Keratinocyte (primary cell): ENCODE data around the gene ADGRF1. TPM values are rescaled to one million over a fixed set of nuclear protein-coding genes. Genes with fewer than 3 reads are reported as not detected.
A peak's percentile ranks its signal among the peaks of the same experiment; 100 is the strongest.
"Not testable (repeated sequence)": the region's sequence is repeated elsewhere in the genome, so short reads cannot be mapped to it uniquely, and the experiment has no call there.

Source experiments
- DNase-seq: peaks from one replicate; pipeline ENCODE4 v3.0.0-alpha.2; 2011; ENCODE audit warnings: low read depth, missing footprints, low spot score
- FAIRE-seq: peaks from 2 replicates; lab custom pipeline; 2011; peaks lifted over from hg19 to GRCh38; lab: Jason Lieb, UNC
- H2AFZ ChIP-seq: 2 replicates; pipeline ENCODE4 v1.6.0; 2012; ENCODE audit warnings: low read length, control low read depth, inconsistent platforms; ENCODE audit not compliant: control insufficient read depth
- H3K27ac ChIP-seq: 2 replicates; pipeline ENCODE4 v1.5.1; 2011; ENCODE audit warnings: low read length; ENCODE audit not compliant: control insufficient read depth, insufficient read depth
- H3K27me3 ChIP-seq: 3 replicates; pipeline ENCODE4 v1.6.0; 2011; ENCODE audit warnings: low read length; ENCODE audit not compliant: control insufficient read depth, insufficient read depth; ENCODE audit errors: extremely low read depth
- H3K36me3 ChIP-seq, 2 experiments: 2 replicates in 1 of 2; 3 replicates in 1 of 2; pipeline ENCODE4 v1.5.1; 2011; ENCODE audit warnings: low read length in 2 of 2, mild to moderate bottlenecking in 1 of 2; ENCODE audit not compliant: control insufficient read depth in 2 of 2, insufficient read depth in 2 of 2; ENCODE audit errors: extremely low read depth in 1 of 2
- H3K4me1 ChIP-seq: 3 replicates; pipeline ENCODE4 v1.5.1; 2011; ENCODE audit warnings: low read length; ENCODE audit not compliant: control insufficient read depth, insufficient read depth; ENCODE audit errors: extremely low read depth
- H3K4me2 ChIP-seq: 3 replicates; pipeline ENCODE4 v1.6.0; 2011; ENCODE audit warnings: low read depth, low read length; ENCODE audit not compliant: control insufficient read depth, insufficient read depth; ENCODE audit errors: extremely low read depth
- H3K4me3 ChIP-seq, 3 experiments: fragments of 200-600 bp in 1 of 3; sonication (generic) in 1 of 3; 2 replicates in 2 of 3; 3 replicates in 1 of 3; pipeline ENCODE4 v1.5.1; 2011 to 2016; ENCODE audit warnings: low read length in 3 of 3, mild to moderate bottlenecking in 3 of 3, control low read depth in 2 of 3, inconsistent platforms in 1 of 3, low read depth in 1 of 3, mixed read lengths in 1 of 3, mixed run types in 1 of 3, moderate library complexity in 1 of 3; ENCODE audit not compliant: control insufficient read depth in 2 of 3, insufficient read depth in 2 of 3; ENCODE audit errors: extremely low read depth in 1 of 3
- H3K79me2 ChIP-seq: 2 replicates; pipeline ENCODE4 v1.6.0; 2012; ENCODE audit warnings: low read length; ENCODE audit not compliant: control insufficient read depth, insufficient read depth
- H3K9ac ChIP-seq: 3 replicates; pipeline ENCODE4 v1.6.0; 2011; ENCODE audit warnings: low read length; ENCODE audit not compliant: control insufficient read depth, insufficient read depth; ENCODE audit errors: extremely low read depth
- H3K9me1 ChIP-seq: 3 replicates; pipeline ENCODE4 v1.6.0; 2011; ENCODE audit warnings: low read length; ENCODE audit not compliant: control insufficient read depth, insufficient read depth; ENCODE audit errors: extremely low read depth
- H3K9me3 ChIP-seq: 2 replicates; pipeline ENCODE4 v1.5.1; 2012; ENCODE audit warnings: low read depth, low read length; ENCODE audit not compliant: control insufficient read depth
- H4K20me1 ChIP-seq: 3 replicates; pipeline ENCODE4 v1.6.0; 2011; ENCODE audit warnings: low read length; ENCODE audit not compliant: control insufficient read depth, insufficient read depth; ENCODE audit errors: extremely low read depth
- EZH2 ChIP-seq: IDR thresholded peaks from one replicate; pipeline ENCODE4 v1.6.1; 2012; ENCODE audit warnings: inconsistent platforms, mild to moderate bottlenecking, low read length, moderate library complexity
- dilution Hi-C: fragments of 300-500 bp; cut with MboI; formaldehyde crosslinking; loops from one replicate; pipeline ENCODE4 v1.7.0; 2020; ENCODE audit warnings: low sequenced_read_pairs; ENCODE audit not compliant: extremely low pct_ligation_motif_present
- polyA plus RNA-seq, 5 experiments: library from polyadenylated mRNA; depleted of rRNA in 3 of 5; stranded (reverse) in 3 of 5; stranded (forward) in 1 of 5; unstranded in 1 of 5; fragments of >200 nt; gene quantifications; 1 replicate in 1 of 5; 2 replicates in 3 of 5; 3 replicates in 1 of 5; pipeline versions ENCODE4 v1.2.1 to v1.2.3, GENCODE V29; 2011 to 2012; ENCODE audit warnings: missing spikeins in 2 of 5, low read depth in 1 of 5, low replicate concordance in 1 of 5
- TF ChIP-seq, protein P1 (sequence below), 3 experiments: IDR thresholded peaks in 1 of 3; conservative IDR thresholded peaks in 1 of 3; optimal IDR thresholded peaks in 1 of 3; 2 replicates in 2 of 3; 3 replicates in 1 of 3; pipeline versions ENCODE3 to v1.5.1; 2011; ENCODE audit warnings: low read length in 3 of 3, mild to moderate bottlenecking in 3 of 3, moderate library complexity in 2 of 3, control low read depth in 1 of 3, inconsistent platforms in 1 of 3; ENCODE audit not compliant: insufficient read depth in 2 of 3; ENCODE audit errors: extremely low read depth in 1 of 3

The ADGRF1 gene
- polyA plus RNA-seq, 1 donor (not counting 4 experiments of a cell fraction or from before 2014, with no cell fraction given), result 43.9 TPM

DNA sequence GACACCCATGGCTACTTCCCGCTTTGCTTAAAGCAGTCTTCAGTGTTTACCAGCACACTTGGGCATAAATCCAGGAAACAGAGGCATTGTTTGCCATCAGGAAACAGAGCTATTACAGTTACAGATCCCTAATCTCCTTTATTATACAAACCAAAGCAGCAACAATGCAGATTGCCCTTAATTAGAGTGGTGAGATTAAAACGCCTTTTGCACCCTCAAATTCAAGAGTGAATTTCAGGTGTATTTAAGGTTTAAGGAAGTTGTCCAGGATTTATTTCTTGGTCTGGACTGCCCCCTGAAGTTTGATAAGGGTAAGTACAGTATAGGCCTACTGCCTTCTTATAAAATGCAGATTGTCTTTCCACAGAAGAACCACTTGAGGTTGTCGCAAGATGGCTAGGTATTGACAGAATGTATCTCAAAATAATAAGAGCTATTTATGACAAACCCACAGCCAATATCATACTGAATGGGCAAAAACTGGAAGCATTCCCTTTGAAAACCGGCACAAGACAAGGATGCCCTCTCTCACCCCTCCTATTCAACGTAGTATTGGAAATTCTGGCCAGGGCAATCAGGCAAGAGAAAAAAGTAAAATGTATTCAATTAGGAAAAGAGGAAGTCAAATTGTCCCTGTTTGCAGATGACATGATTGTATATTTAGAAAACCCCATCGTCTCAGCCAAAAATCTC, 51.2 kb downstream of the ADGRF1 start:
- peak; percentile 49 for FAIRE-seq
- H2AFZ ChIP-seq, H3K79me2 ChIP-seq, H3K9me3 ChIP-seq, H3K36me3 ChIP-seq, dilution Hi-C loops, H3K9ac ChIP-seq, H4K20me1 ChIP-seq, H3K9me1 ChIP-seq, H3K4me2 ChIP-seq, DNase-seq, H3K27me3 ChIP-seq, H3K4me3 ChIP-seq, H3K27ac ChIP-seq: not testable (repeated sequence)
- H3K4me1 ChIP-seq, result peaks cover 28% of the 10 kb centered on the region
- TF ChIP-seq, protein P1, sequence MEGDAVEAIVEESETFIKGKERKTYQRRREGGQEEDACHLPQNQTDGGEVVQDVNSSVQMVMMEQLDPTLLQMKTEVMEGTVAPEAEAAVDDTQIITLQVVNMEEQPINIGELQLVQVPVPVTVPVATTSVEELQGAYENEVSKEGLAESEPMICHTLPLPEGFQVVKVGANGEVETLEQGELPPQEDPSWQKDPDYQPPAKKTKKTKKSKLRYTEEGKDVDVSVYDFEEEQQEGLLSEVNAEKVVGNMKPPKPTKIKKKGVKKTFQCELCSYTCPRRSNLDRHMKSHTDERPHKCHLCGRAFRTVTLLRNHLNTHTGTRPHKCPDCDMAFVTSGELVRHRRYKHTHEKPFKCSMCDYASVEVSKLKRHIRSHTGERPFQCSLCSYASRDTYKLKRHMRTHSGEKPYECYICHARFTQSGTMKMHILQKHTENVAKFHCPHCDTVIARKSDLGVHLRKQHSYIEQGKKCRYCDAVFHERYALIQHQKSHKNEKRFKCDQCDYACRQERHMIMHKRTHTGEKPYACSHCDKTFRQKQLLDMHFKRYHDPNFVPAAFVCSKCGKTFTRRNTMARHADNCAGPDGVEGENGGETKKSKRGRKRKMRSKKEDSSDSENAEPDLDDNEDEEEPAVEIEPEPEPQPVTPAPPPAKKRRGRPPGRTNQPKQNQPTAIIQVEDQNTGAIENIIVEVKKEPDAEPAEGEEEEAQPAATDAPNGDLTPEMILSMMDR (optimal IDR thresholded peaks at IDR 0.05 in 1 of 3, IDR thresholded peaks at IDR 0.05 in 1 of 3, conservative IDR thresholded peaks at IDR 0.05 in 1 of 3; ENCODE audit: extremely low read depth in 1 of 3, insufficient read depth in 2 of 3, low read length in 3 of 3), result peak in 2 of 3 experiments; percentile 64 to 66

DNA sequence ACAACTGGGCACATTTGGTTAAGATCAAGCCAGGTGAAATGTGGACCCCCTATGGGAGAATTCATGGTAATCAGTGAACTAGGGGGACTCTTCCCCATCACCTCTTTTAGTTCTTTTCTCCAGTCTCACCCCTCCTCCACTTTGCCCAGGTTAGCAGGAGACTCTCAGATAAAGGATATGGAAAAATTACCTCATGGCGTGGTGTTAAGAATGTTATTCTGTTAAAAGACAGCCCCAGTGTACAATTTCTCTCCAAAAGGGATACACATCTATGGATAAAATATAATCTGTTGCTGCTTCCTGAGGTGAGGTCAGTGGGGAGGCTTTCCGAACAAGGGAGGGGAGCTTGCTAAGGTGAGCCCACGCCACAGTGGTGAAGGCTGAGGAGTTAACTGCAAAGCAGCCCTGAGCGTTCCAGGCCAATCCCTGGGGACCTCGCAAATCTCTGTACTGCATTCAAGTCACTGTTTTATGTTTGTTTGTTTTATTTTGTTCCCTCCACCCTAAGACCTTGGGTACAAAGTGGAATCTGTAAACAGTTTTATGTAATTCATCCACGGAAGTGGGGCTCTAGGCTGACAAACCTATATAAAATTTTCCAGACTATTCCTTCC, 52.0 kb downstream of the ADGRF1 start:
- Histone ChIP-seq H4K20me1 (no peaks in the 10 kb centered on the region), H3K27me3 (no peaks in the 10 kb centered on the region), H3K36me3 (no peaks in the 10 kb centered on the region), H3K27ac (no peak overlapping the region), H3K4me3 (no peak overlapping the region), H3K9ac (no peak overlapping the region), H2AFZ (no peak overlapping the region), H3K4me2 (no peak overlapping the region), H3K79me2 (no peaks in the 10 kb centered on the region), H3K9me3 (no peaks in the 10 kb centered on the region), H3K4me1 (peaks cover 36% of the 10 kb centered on the region), H3K9me1 (peaks cover 4% of the 10 kb centered on the region)
- FAIRE-seq (no peak), DNase-seq (no peak)
- TF ChIP-seq, protein P1 (optimal IDR thresholded peaks at IDR 0.05 in 1 of 3, IDR thresholded peaks at IDR 0.05 in 1 of 3, conservative IDR thresholded peaks at IDR 0.05 in 1 of 3; ENCODE audit: extremely low read depth in 1 of 3, insufficient read depth in 2 of 3, low read length in 3 of 3), result no peak
- TF ChIP-seq EZH2, result no peak
- dilution Hi-C loops, result no loop called here
